Neural crest cell (in vitro differentiated cells): ENCODE data around the gene TP53AIP1. TPM values are rescaled to one million over a fixed set of nuclear protein-coding genes. Genes with fewer than 3 reads are reported as not detected.
A peak's percentile ranks its signal among the peaks of the same experiment; 100 is the strongest.

Experiments
- DNase-seq: peaks from one replicate; pipeline ENCODE4 v3.0.0; 2021; ENCODE audit warnings: low read depth, mixed read lengths, low spot score
- H3K27ac Mint-ChIP-seq: one replicate; pipeline ENCODE4 v1.8.0; 2021; ENCODE audit warnings: mild to moderate bottlenecking, mixed read lengths; ENCODE audit not compliant: unreplicated experiment
- H3K27me3 Mint-ChIP-seq: 2 replicates; pipeline ENCODE4 v1.8.0; 2021; ENCODE audit warnings: low read depth, mild to moderate bottlenecking, mixed read lengths
- H3K36me3 Mint-ChIP-seq: 2 replicates; pipeline ENCODE4 v1.8.0; 2021; ENCODE audit warnings: low read depth, mild to moderate bottlenecking, mixed read lengths
- H3K4me1 Mint-ChIP-seq: 2 replicates; pipeline ENCODE4 v1.8.0; 2021; ENCODE audit warnings: mixed read lengths
- H3K4me3 Mint-ChIP-seq: one replicate; pipeline ENCODE4 v1.8.0; 2021; ENCODE audit warnings: mild to moderate bottlenecking, mixed read lengths
- H3K9me3 Mint-ChIP-seq: 2 replicates; pipeline ENCODE4 v1.8.0; 2021; ENCODE audit warnings: mixed read lengths
- CTCF ChIP-seq: fragments of 200-600 bp; sonication (generic); conservative IDR thresholded peaks from 2 replicates; pipeline ENCODE4 v1.5.0; 2021; ENCODE audit warnings: antibody characterized with exemption, mild to moderate bottlenecking
- total RNA-seq: library from RNA; stranded (reverse); gene quantifications from 2 replicates; pipeline ENCODE4 v1.2.1, GENCODE V29; 2021

Gene TP53AIP1
- total RNA-seq, 1 donor from 2014 or later = not detected

- H3K9me3 Mint-ChIP-seq = no peaks in the 10 kb centered on the region
- H3K4me3 Mint-ChIP-seq = no peak overlapping the region
- no peaks in the 10 kb centered on the region for H3K27me3 Mint-ChIP-seq
- no peak for TF ChIP-seq CTCF
- DNase-seq = no peak
- peaks cover 4% of the 10 kb centered on the region for H3K4me1 Mint-ChIP-seq
- no peak overlapping the region for H3K27ac Mint-ChIP-seq
- no peaks in the 10 kb centered on the region for H3K36me3 Mint-ChIP-seq
Measured at GRCh38 chr11:128955636-128956035, 13.0 kb upstream of the TP53AIP1 start.

DNA sequence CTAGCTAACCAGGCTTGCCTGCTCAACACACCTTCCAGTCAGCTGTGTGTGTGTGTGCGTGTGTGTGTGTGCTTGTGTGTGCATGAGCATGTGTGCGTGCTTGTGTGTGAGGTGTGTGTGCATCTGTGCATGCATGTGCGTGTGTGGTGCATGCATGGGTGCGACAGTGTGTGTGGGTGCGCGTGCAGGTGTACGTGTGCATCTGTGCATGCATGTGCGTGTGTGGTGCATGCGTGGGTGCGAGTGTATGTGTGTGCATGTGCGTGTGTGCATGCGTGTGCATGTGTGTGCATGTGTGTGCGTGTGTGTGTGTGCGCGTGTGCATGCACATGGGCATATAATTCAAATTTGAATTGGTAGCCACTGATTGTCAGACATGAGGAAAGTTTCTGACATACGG, 10.5 kb upstream of the TP53AIP1 start:
- no peak for DNase-seq
- H3K4me3 Mint-ChIP-seq = no peak overlapping the region
- no peaks in the 10 kb centered on the region for H3K36me3 Mint-ChIP-seq
- H3K9me3 Mint-ChIP-seq = no peaks in the 10 kb centered on the region
- TF ChIP-seq CTCF = no peak
- H3K4me1 Mint-ChIP-seq = peaks cover 4% of the 10 kb centered on the region
- no peak overlapping the region for H3K27ac Mint-ChIP-seq
- no peaks in the 10 kb centered on the region for H3K27me3 Mint-ChIP-seq

DNA sequence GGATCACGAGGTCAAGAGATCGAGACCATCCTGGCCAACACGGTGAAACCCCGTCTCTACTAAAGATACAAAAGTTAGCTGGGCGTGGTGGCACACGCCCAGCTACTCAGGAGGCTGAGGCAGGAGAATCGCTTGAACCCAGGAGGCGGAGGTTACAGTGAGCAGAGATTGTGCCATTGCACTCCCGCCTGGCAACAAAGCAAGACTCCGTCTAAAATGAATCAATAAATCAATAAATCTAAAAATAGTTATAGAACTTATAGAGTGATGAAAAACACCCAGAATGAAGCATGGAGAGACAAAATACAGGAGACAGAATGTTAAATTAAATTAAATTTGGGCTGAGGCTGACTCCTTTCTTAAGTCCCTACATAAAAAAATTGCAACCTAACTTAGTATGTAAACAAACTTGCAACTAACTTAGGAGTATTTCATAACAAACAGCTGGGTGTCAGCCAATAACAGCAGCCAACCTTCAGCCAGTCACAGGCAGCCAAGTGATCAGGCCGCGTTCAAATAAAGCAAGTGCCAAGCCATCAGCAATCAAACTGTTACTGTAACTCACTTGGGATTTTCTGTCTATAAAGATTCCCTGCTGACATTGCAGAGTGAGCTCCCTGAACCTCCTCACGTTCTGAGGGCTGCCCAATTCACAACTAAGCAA, 7.3 kb upstream of the TP53AIP1 start:
- H3K4me3 Mint-ChIP-seq = no peak overlapping the region

DNA sequence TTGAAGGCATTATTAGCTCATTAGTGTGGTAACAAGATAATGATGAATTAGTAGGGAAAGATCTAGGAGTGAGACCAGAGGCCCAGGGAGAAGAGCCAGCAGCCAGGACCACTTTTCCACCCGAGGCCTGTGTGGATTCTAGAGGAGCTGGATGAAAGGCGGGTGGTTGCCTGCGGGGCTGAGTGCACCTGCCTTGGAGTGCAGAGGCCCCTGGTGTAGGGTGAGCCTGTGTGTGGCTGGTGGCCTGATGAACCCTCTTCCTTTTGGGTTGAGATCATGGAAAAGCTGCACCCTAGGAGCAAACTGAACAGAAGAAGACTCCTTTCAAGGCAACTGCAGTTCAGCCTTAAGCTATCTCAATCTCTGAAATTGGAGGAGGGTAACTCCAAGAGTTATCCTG, 5.9 kb upstream of the TP53AIP1 start:
- no peaks in the 10 kb centered on the region for H3K9me3 Mint-ChIP-seq
- H3K27ac Mint-ChIP-seq = no peak overlapping the region
- TF ChIP-seq CTCF = peak; percentile 17
- H3K27me3 Mint-ChIP-seq = peaks cover under 1% of the 10 kb centered on the region
- no peaks in the 10 kb centered on the region for H3K36me3 Mint-ChIP-seq
- H3K4me3 Mint-ChIP-seq = no peak overlapping the region
- DNase-seq = no peak
- peaks cover 3% of the 10 kb centered on the region for H3K4me1 Mint-ChIP-seq

More for the DNA sequence above, 7.3 kb upstream of the TP53AIP1 start:
- H3K9me3 Mint-ChIP-seq = no peaks in the 10 kb centered on the region
- no peak for TF ChIP-seq CTCF
- no peak for DNase-seq
- H3K27me3 Mint-ChIP-seq = no peaks in the 10 kb centered on the region
- H3K36me3 Mint-ChIP-seq = no peaks in the 10 kb centered on the region
- no peak overlapping the region for H3K27ac Mint-ChIP-seq
- H3K4me1 Mint-ChIP-seq = no peaks in the 10 kb centered on the region

DNA sequence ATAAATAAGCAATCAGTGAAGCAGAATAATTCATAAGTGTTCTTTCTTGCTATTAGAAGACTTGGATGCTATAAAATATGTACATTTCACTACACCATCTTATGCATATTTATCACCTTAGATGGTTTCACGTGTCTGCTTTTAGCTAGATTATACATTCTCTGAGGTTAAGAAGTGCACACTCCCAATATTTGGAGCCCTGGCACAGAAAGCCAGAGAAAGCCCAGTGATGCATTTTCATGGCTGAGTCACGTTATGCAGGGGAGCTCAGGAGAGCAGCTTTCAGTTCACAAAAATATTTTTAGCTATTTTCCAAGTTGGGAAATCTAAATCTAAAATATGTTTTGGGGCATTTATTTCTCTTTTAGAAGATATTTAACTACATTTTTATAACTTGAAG, 5.1 kb upstream of the TP53AIP1 start:
- Mint-ChIP-seq H3K27ac (no peak overlapping the region), H3K36me3 (no peaks in the 10 kb centered on the region), H3K9me3 (no peaks in the 10 kb centered on the region), H3K27me3 (peaks cover 5% of the 10 kb centered on the region), H3K4me1 (peaks cover 6% of the 10 kb centered on the region), H3K4me3 (no peak overlapping the region)
- no peak for TF ChIP-seq CTCF
- no peak for DNase-seq
